GM21423 (cell line): ENCODE data around the gene RNF43.
"Not testable (repeated sequence)": the region's sequence is repeated elsewhere in the genome, so short reads cannot be mapped to it uniquely, and the experiment has no call there.

Experiments
- ATAC-seq: cut with Tn5 transposase; IDR thresholded peaks from one replicate; pipeline ENCODE4 v1.9.1; 2021; ENCODE audit warnings: mild to moderate bottlenecking, moderate library complexity; ENCODE audit not compliant: unreplicated experiment

RNF43 gene

DNA sequence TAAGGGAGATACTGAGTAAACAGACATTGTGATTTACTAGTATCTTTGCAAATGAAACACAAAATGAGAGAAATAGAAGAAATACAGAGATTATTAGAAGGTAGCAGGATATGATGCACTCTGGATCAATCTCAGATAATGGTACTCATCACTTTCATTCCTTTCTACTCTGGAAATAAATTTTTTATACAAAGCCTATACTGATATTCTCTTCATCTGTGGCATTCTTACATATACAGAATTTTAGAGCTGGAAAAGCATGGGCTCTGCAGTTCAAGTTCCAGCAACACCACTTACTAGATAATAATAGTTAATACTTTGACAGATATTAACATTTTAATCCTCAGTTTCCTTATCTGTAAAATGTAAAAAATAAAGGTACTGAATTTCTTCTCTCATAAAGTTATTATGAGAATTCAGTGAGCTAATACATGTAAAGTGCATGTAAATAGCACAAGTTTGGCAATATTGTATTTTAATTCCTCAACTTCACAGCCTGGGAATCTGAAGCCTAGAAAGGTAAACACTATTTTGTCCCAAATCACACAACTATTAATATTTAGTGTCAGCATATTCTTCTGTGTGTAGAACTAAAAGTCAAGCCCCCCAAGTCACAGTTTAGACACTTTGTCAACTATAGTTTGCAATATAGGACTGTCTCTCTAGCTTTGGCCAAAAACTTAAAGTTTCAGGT, 6.5 kb downstream of the RNF43 start:
- no peak for ATAC-seq

GRCh38 chr17:58409432-58409831, 7.9 kb downstream of the RNF43 start:
- ATAC-seq: no peak

DNA sequence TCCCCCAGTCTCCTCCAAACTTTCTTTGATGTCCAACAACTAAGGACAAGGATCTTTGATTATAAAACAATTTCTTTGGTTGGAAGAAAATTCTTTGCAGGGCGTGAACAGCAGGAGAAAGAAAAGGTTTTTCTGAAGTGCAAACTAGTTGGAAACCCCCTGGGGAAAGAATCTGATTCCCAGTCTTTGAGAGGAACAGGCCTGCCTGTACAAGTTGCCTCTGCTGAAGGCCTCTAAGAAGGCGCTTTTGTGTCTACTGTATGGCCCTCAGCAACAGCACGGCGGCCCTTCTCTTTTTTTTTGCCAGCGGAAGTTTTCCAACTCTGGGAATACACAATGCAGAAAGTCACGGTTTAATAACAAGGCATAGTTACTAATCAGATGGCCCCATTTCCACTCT, 14.0 kb downstream of the RNF43 start:
- ATAC-seq: no peak

DNA sequence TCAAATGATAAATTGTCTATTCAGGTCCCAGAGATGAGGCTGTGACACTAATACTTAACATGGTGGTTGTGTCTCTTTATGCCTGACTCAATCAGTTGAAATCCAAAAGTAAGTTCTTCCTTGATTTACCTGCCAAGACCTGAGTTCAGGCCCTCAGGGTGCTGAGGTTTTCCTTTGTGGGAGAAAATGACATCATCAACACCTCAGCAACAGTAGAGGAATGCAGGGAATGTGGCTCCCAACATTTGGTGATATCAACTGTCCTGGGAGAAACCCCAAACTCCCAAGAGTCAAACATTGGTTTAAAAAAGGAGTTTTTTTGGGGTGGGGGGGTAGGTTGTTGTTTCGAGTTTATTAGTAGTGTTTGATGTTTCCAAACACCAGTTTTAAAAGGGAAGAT, 14.7 kb downstream of the RNF43 start:
- no peak for ATAC-seq

- ATAC-seq: no peak
These were observed 15.3 kb downstream of the RNF43 start for GRCh38 chr17:58402047-58402446.

- no peak for ATAC-seq
These were observed 16.0 kb downstream of the RNF43 start for GRCh38 chr17:58401287-58401686.

- ATAC-seq: no peak
These were observed 16.5 kb downstream of the RNF43 start for GRCh38 chr17:58400826-58401225.

- no peak for ATAC-seq
These were observed 17.4 kb downstream of the RNF43 start for GRCh38 chr17:58399974-58400373.

DNA sequence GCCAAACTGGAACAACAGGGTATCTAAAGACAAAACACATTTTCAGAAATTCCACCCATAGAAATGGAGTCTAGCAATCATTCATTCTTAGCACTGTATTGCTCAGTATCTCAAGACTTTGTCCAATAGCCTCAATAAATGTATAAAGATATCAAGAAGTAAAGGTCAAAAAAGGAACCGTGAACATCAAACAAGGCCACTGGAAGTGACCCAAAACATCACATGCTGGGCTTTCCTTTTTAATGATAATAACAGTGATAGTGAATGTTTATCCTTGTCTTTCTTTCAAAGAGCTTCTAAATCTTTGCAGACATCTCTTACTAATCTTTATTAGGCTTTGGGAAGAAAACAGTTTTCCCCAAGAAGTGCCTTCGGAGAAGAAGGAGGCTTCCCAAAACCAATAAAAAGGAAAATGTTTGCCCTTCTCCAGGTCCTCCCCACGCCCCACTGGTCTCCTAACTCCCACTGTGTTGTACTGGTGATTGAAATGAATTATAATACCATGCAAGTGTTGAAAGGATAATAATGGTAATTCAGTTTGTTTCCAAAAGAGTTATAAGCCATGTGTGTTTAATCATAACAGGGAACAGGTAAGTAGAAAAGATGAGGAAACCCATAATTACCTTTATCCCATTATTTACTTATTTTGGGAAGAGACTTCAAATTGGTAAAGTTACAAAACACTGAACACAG, 18.6 kb downstream of the RNF43 start:
- ATAC-seq: no peak

- ATAC-seq: not testable (repeated sequence)
These were observed 19.9 kb downstream of the RNF43 start for GRCh38 chr17:58397421-58397820.

DNA sequence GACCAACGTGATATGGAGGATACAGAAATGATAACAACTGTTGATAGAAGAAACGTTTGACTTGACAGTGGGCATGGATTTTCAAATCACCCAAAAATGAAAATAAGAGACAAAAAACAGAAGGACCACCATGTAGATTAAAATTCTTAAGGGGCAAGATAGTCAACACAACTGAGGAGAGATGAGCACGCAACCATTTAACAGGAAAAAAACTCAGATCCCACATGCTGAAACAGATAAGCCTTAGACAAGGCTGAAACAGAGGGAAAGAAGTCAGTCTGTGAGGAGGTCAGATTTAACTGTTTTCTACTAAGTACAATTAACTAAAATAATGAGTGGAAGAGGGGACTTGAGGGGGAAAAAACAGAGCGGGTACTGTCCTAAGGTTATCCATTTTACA, 21.2 kb downstream of the RNF43 start:
- ATAC-seq: no peak

DNA sequence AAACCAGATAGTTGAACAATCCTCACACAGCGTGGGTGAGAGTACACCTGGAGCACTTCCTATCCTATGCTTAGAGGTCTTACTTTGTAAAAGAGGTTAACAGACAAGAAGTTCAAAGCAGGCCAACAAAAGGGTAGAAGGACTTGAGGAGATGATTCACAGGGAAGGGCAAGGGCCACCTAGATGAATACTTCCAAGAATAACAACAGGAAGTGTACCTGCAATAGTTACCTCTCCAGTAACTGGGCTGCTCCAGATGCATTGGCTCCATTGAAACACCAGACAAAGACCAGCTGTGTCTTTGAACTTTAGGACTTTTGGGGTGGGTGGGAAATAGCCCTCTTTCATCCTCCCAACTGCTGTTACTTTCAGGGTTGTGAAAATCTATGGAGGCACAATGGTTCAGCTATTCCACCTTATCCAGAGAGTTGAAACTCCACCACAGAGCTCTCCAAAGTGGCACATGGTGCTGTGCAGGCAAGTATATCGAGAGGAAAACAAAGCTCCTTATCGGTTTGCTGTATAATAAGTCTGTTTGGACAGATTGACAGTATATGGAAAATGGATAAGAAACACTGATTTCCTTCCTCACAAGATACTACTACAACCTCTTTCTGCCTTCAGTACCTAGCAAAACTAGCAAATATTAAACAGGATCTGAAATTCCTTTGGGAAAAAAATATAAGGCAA, 22.7 kb downstream of the RNF43 start:
- ATAC-seq: no peak

- no peak for ATAC-seq
These were observed 25.9 kb downstream of the RNF43 start for GRCh38 chr17:58391302-58391984.

GRCh38 chr17:58390884-58391283, 26.4 kb downstream of the RNF43 start:
- no peak for ATAC-seq

GRCh38 chr17:58388302-58389190, 28.8 kb downstream of the RNF43 start:
- no peak for ATAC-seq

GRCh38 chr17:58387834-58388233, 29.5 kb downstream of the RNF43 start:
- no peak for ATAC-seq

DNA sequence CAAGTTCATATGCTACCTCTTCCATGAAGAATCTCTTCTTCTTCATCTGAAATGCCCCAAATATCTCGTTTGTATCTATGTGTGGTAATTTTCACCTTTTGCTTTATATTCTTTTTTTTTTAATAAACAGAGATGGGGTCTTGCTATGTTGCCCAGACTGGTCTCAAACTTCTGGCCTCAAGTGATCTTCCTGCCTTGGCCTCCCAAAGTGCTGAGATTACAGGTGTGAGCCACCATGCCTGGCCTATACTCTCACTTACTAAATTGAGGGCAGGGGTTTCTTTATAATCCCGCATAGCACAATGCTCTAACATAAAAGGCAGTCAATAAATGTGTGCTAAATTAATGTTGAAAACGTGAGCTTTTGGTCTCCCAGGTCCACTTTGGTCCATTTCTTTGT, 30.6 kb downstream of the RNF43 start:
- no peak for ATAC-seq

- no peak for ATAC-seq
These were observed 31.9 kb downstream of the RNF43 start for GRCh38 chr17:58385359-58385899.

DNA sequence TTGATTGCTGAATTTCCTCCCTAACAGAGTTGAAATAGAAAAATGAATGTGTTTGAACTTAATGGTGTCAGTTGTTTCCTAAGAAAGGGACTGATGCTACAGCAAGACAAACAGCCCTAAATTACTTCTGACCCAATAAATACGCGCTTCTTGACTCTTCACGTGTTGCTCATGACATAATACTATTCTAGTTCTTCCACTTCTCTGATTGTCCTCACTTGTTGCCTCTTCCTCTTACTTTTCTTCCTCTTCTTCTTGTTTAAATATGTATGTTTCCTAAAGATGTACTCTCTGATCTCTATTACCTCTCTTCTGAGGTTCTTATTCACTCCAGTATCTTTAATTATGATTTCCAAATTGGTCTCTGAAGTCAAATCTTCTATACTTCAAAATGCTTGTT, 32.4 kb downstream of the RNF43 start:
- no peak for ATAC-seq

DNA sequence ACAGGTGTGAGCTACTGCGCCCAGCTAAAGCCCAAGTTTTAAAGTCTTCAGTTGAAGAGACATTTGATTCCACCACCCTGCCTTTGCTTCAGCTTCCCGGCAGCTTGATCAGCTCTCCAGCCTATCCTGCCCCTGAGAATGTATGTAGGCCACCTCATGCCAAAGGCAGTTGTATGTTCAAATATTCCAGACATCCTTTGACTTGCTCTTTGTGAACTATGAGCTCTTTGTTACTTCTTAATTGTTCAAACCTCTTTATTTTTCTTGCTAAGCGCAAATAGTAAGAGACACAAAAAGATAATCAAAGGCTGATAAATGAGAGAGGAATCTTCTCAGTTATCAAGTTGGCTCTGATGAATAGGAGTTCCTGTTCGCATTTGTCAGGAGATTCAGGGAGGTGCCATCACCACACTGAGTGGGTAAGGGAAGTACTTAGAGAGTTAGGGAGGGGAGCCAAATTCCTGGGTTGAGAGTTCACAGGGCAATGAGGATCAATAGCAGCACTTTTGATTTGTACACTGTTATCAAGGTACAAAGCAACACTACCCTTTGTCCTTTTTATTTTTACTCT, 33.4 kb downstream of the RNF43 start:
- ATAC-seq: no peak
